Hepatocyte (in vitro differentiated cells): ENCODE results near the gene MYO1D. TPM values are rescaled to one million over a fixed set of nuclear protein-coding genes. Genes with fewer than 3 reads are reported as not detected.
A peak's percentile ranks its signal among the peaks of the same experiment; 100 is the strongest.

Experiments used
- DNase-seq: peaks from one replicate; pipeline ENCODE4 v3.0.0-alpha.2; 2016; ENCODE audit warnings: low spot score
- H2AFZ ChIP-seq: fragments of 200-600 bp; sonication (generic); 2 replicates; pipeline ENCODE4 v1.6.0; 2016; ENCODE audit warnings: antibody characterized with exemption, mild to moderate bottlenecking
- H3K27ac ChIP-seq: fragments of 200-600 bp; sonication (generic); 2 replicates; pipeline ENCODE4 v1.5.1; 2016; ENCODE audit warnings: mild to moderate bottlenecking
- H3K27me3 ChIP-seq: fragments of 200-600 bp; sonication (generic); 2 replicates; pipeline ENCODE4 v1.6.1; 2016
- H3K36me3 ChIP-seq: fragments of 200-600 bp; sonication (generic); replicated peaks from 2 replicates; pipeline ENCODE4 v1.5.1; 2016; ENCODE audit warnings: low read depth; ENCODE audit not compliant: insufficient read depth
- H3K4me1 ChIP-seq: fragments of 200-600 bp; sonication (generic); 2 replicates; pipeline ENCODE4 v1.5.1; 2016; ENCODE audit warnings: mild to moderate bottlenecking, moderate library complexity; ENCODE audit not compliant: insufficient read depth
- H3K4me2 ChIP-seq: fragments of 200-600 bp; sonication (generic); 2 replicates; pipeline ENCODE4 v1.6.0; 2016
- H3K4me3 ChIP-seq: fragments of 200-600 bp; sonication (generic); 2 replicates; pipeline ENCODE4 v1.5.1; 2016; ENCODE audit warnings: mild to moderate bottlenecking
- H3K79me2 ChIP-seq: fragments of 200-600 bp; sonication (generic); 2 replicates; pipeline ENCODE4 v1.6.0; 2017; ENCODE audit warnings: mild to moderate bottlenecking
- H3K9me2 ChIP-seq: fragments of 200-600 bp; sonication (generic); replicated peaks from 2 replicates; pipeline ENCODE4 v1.6.0; 2017; ENCODE audit warnings: mild to moderate bottlenecking; ENCODE audit not compliant: insufficient read depth
- H3K9me3 ChIP-seq: fragments of 200-600 bp; sonication (generic); 2 replicates; pipeline ENCODE4 v1.5.1; 2016; ENCODE audit warnings: low read depth, mild to moderate bottlenecking
- H4K20me1 ChIP-seq: fragments of 200-600 bp; sonication (generic); 2 replicates; pipeline ENCODE4 v1.6.0; 2016; ENCODE audit warnings: mild to moderate bottlenecking; ENCODE audit not compliant: insufficient read depth, poor library complexity, severe bottlenecking
- EZH2 ChIP-seq: fragments of 200-600 bp; sonication (generic); IDR thresholded peaks from 2 replicates; pipeline ENCODE4 v1.6.1; 2016; ENCODE audit warnings: antibody characterized with exemption, mild to moderate bottlenecking, borderline replicate concordance
- EZH2phosphoT487 ChIP-seq: fragments of 200-600 bp; sonication (generic); IDR thresholded peaks from one replicate; pipeline ENCODE4 v1.6.1; 2018; ENCODE audit warnings: antibody characterized with exemption, mild to moderate bottlenecking, low read depth, moderate library complexity; ENCODE audit not compliant: unreplicated experiment, severe bottlenecking
- WGBS: methylation state at CpG from one replicate; pipeline ENCODE4 v1.1.6; 2016; ENCODE audit warnings: low lambda C conversion rate; ENCODE audit errors: missing lambda C conversion rate; 5-methylcytosine and 5-hydroxymethylcytosine counted together
- polyA plus RNA-seq: library from polyadenylated mRNA; unstranded; fragments of >200 nt; fragmentation: Nextera tagmentation; extraction: Ambion mirVana; gene quantifications from 2 replicates; pipeline ENCODE4 v1.2.1, GENCODE V29; 2016
- total RNA-seq: library from RNA; depleted of rRNA; stranded (reverse); fragments of >200 nt; gene quantifications from 2 replicates; pipeline ENCODE4 v1.2.3, GENCODE V29; 2014
- TF ChIP-seq, protein P1 (sequence below): fragments of 200-600 bp; sonication (generic); IDR thresholded peaks from 2 replicates; pipeline ENCODE4 v1.5.1; 2016; ENCODE audit warnings: antibody characterized with exemption, mild to moderate bottlenecking; ENCODE audit not compliant: poor library complexity

Gene MYO1D
- total and polyA plus RNA-seq, 2 experiments from 2014 or later: 36.2 to 89.0 TPM

DNA sequence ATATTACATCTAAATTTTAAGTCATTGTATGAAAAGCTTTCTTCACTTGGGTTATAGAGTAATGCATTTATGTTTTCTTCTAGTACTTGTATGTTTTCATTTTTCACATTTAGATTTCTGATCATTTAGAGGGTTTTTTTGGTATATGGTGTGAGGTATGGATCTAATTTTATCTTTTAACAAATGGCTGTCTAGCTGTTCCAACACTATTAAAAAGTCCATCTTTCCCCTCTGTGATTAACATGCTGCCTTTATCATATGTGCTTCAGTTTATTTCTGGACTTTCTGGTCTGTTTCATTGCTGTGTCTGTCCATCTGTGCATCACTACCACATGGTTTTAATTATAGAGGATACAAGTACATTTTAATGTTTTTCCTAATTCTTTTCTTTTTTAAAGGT is 163.8 kb downstream of the MYO1D start:
- Histone ChIP-seq H3K4me1 (no peaks in the 10 kb centered on the region), H3K4me2 (no peak overlapping the region), H3K27me3 (no peaks in the 10 kb centered on the region), H3K36me3 (no peaks in the 10 kb centered on the region), H3K9me3 (no peaks in the 10 kb centered on the region), H3K4me3 (no peak overlapping the region), H3K27ac (no peak overlapping the region), H4K20me1 (no peaks in the 10 kb centered on the region), H3K79me2 (no peaks in the 10 kb centered on the region), H2AFZ (no peak overlapping the region), H3K9me2 (no peaks in the 10 kb centered on the region)
- TF ChIP-seq, protein P1, sequence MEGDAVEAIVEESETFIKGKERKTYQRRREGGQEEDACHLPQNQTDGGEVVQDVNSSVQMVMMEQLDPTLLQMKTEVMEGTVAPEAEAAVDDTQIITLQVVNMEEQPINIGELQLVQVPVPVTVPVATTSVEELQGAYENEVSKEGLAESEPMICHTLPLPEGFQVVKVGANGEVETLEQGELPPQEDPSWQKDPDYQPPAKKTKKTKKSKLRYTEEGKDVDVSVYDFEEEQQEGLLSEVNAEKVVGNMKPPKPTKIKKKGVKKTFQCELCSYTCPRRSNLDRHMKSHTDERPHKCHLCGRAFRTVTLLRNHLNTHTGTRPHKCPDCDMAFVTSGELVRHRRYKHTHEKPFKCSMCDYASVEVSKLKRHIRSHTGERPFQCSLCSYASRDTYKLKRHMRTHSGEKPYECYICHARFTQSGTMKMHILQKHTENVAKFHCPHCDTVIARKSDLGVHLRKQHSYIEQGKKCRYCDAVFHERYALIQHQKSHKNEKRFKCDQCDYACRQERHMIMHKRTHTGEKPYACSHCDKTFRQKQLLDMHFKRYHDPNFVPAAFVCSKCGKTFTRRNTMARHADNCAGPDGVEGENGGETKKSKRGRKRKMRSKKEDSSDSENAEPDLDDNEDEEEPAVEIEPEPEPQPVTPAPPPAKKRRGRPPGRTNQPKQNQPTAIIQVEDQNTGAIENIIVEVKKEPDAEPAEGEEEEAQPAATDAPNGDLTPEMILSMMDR: no peak
- TF ChIP-seq EZH2phosphoT487 (no peak), EZH2 (no peak)
- DNase-seq: no peak

DNA sequence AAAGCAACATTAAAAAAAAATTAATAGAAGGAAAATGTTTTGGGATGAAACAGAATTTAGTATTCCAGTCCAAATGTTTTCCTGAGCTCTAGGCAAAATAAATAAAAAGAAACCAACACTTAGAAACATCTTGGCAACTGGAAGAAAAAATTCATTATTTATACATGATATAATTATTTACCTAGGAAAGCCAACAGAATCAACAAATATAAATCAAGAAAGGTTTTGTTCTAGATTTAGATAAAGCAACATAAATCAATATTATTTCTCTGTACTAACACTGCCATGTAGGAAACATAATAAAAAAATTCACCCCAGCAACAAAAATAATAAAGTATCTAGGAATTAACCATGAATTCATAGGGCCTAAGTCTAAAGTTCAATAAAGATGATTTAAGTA is 167.4 kb downstream of the MYO1D start:
- Histone ChIP-seq H3K4me1 (no peaks in the 10 kb centered on the region), H3K4me2 (no peak overlapping the region), H3K27ac (no peak overlapping the region), H3K9me2 (no peaks in the 10 kb centered on the region), H2AFZ (no peak overlapping the region), H3K9me3 (no peaks in the 10 kb centered on the region), H3K36me3 (no peaks in the 10 kb centered on the region), H4K20me1 (no peaks in the 10 kb centered on the region), H3K79me2 (no peaks in the 10 kb centered on the region), H3K4me3 (no peak overlapping the region), H3K27me3 (no peaks in the 10 kb centered on the region)
- DNase-seq: no peak
- TF ChIP-seq EZH2phosphoT487 (no peak), EZH2 (no peak)
- TF ChIP-seq, protein P1: no peak

DNA sequence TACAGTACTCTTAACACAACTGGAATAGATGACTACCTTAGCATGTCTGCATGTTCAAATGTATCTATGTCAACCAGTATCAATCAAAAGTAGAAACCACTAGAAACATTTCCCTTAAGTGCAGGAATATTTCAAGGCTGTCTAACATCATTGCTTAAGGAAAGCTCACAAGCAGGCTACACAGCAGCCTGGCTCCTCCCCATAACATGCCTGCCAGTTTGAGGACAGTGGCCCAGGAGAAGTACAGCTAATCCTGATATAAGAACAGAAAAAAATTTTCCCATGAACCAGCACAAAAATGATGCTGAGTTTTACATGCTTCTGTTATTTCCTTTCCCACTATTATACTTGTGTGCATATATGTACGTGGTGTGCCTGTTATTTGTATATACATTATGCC is 175.1 kb downstream of the MYO1D start:
- TF ChIP-seq, protein P1: no peak
- TF ChIP-seq EZH2: no peak
- TF ChIP-seq EZH2phosphoT487: no peak
- H3K4me2 ChIP-seq: no peak overlapping the region

DNA sequence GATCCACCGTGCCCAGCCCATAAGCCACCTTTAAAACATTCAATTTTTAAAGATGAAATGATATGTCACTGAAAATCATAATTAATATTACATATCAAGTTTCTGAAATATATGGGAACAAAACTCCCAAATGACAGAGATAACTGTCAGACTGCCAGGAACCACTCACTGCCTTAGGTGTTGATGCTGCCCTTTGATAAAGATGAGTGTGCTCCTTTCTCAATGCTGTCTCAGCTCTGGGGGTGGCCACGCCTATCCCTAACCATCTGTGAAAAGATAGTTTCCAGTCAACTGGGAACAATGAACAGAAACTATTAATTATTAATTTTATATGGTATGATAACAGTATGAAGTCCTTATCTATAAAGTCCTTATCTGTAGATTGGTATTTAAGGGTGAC is 177.7 kb downstream of the MYO1D start:
- TF ChIP-seq EZH2 (no peak), EZH2phosphoT487 (no peak)
- TF ChIP-seq, protein P1: no peak
- no peaks in the 10 kb centered on the region for H4K20me1 ChIP-seq
- no peaks in the 10 kb centered on the region for H3K36me3 ChIP-seq
- H3K4me1 ChIP-seq: no peaks in the 10 kb centered on the region
- DNase-seq: no peak
- no peak overlapping the region for H3K4me3 ChIP-seq
- H3K27me3 ChIP-seq: no peaks in the 10 kb centered on the region
- H2AFZ ChIP-seq: no peak overlapping the region
- H3K9me2 ChIP-seq: no peaks in the 10 kb centered on the region
- 100% methylated on average over 2 of the region's 2 CpGs for WGBS
- no peak overlapping the region for H3K27ac ChIP-seq
- no peaks in the 10 kb centered on the region for H3K79me2 ChIP-seq
- H3K9me3 ChIP-seq: no peaks in the 10 kb centered on the region
- no peak overlapping the region for H3K4me2 ChIP-seq

More for the DNA sequence above, 175.1 kb downstream of the MYO1D start:
- Histone ChIP-seq H3K9me2 (no peaks in the 10 kb centered on the region), H3K4me1 (no peaks in the 10 kb centered on the region), H3K79me2 (no peaks in the 10 kb centered on the region), H3K36me3 (no peaks in the 10 kb centered on the region), H2AFZ (no peak overlapping the region), H3K9me3 (no peaks in the 10 kb centered on the region), H4K20me1 (no peaks in the 10 kb centered on the region), H3K27ac (no peak overlapping the region), H3K27me3 (no peaks in the 10 kb centered on the region), H3K4me3 (no peak overlapping the region)
- 78% methylated on average over 1 of the region's 1 CpG for WGBS
- DNase-seq: peak; percentile 39
